Activated gamma-delta T cell treated with anti-CD3 and anti-CD28 coated beads, Interleukin-2, amount 50 U/mL, for 16 hours (primary cell): Measurements from ENCODE around the gene PRRC2B.
"Not testable (repeated sequence)": the region's sequence is repeated elsewhere in the genome, so short reads cannot be mapped to it uniquely, and the experiment has no call there.

Experiments
- DNase-seq: peaks from one replicate; pipeline ENCODE4 v3.0.0-alpha.2; 2020; ENCODE audit warnings: low read depth

PRRC2B gene

GRCh38 chr9:131387394-131387793 is 6.5 kb upstream of the PRRC2B start:
- DNase-seq = no peak

- DNase-seq = no peak
Observed at GRCh38 chr9:131391020-131391419, 2.9 kb upstream of the PRRC2B start.

GRCh38 chr9:131391504-131391903 is 2.4 kb upstream of the PRRC2B start:
- no peak for DNase-seq

- DNase-seq = no peak
Observed at GRCh38 chr9:131394464-131395156, 724 bp downstream of the PRRC2B start.

GRCh38 chr9:131395157-131396098 is 1.5 kb downstream of the PRRC2B start:
- DNase-seq = peak; percentile 63

- not testable (repeated sequence) for DNase-seq
Observed at GRCh38 chr9:131396099-131396479, 2.2 kb downstream of the PRRC2B start.

- DNase-seq = no peak
Observed at GRCh38 chr9:131396626-131397025, 2.7 kb downstream of the PRRC2B start.

- no peak for DNase-seq
Observed at GRCh38 chr9:131397100-131397790, 3.4 kb downstream of the PRRC2B start.

GRCh38 chr9:131398204-131398603 is 4.3 kb downstream of the PRRC2B start:
- DNase-seq = peak; percentile 46

GRCh38 chr9:131399972-131400371 is 6.1 kb downstream of the PRRC2B start:
- no peak for DNase-seq

GRCh38 chr9:131400627-131401026 is 6.7 kb downstream of the PRRC2B start:
- DNase-seq = no peak

- no peak for DNase-seq
Observed at GRCh38 chr9:131402073-131402472, 8.2 kb downstream of the PRRC2B start.

GRCh38 chr9:131402738-131403492 is 9.0 kb downstream of the PRRC2B start:
- no peak for DNase-seq

- no peak for DNase-seq
Observed at GRCh38 chr9:131403493-131403773, 9.5 kb downstream of the PRRC2B start.

GRCh38 chr9:131404581-131404980 is 10.7 kb downstream of the PRRC2B start:
- no peak for DNase-seq

GRCh38 chr9:131404987-131405386 is 11.1 kb downstream of the PRRC2B start:
- no peak for DNase-seq

- no peak for DNase-seq
Observed at GRCh38 chr9:131405428-131405827, 11.5 kb downstream of the PRRC2B start.

GRCh38 chr9:131405858-131406537 is 12.1 kb downstream of the PRRC2B start:
- no peak for DNase-seq

GRCh38 chr9:131406563-131407436 is 12.9 kb downstream of the PRRC2B start:
- DNase-seq = no peak

GRCh38 chr9:131407717-131408195 is 13.9 kb downstream of the PRRC2B start:
- no peak for DNase-seq
